ENCODE results near the gene TMEM147.

TMEM147 gene

GRCh38 chr19:35542209-35542608, 3.2 kb upstream of the TMEM147 start:
- DNase-seq (ENCODE audit: extremely low spot score): no peak
- ChIA-PET CTCF (no interaction called here), POLR2A (interaction anchor here (1.0 kb wide), 2 partner anchors 24 to 32 kb away, joined by 3 to 4 read pairs; no protein-coding TSS in a partner anchor)
- TF ChIP-seq SP1 (IDR thresholded peaks at IDR 0.05) (no peak), L3MBTL2 (conservative IDR thresholded peaks at IDR 0.05) (no peak), SUZ12 (IDR thresholded peaks at IDR 0.05) (no peak), FOXM1 (IDR thresholded peaks at IDR 0.05; ENCODE audit: borderline replicate concordance) (no peak), FOXA1 (IDR thresholded peaks at IDR 0.05) (no peak)
- TF ChIP-seq, protein P1, sequence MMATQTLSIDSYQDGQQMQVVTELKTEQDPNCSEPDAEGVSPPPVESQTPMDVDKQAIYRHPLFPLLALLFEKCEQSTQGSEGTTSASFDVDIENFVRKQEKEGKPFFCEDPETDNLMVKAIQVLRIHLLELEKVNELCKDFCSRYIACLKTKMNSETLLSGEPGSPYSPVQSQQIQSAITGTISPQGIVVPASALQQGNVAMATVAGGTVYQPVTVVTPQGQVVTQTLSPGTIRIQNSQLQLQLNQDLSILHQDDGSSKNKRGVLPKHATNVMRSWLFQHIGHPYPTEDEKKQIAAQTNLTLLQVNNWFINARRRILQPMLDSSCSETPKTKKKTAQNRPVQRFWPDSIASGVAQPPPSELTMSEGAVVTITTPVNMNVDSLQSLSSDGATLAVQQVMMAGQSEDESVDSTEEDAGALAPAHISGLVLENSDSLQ (IDR thresholded peaks at IDR 0.05): no peak

DNA sequence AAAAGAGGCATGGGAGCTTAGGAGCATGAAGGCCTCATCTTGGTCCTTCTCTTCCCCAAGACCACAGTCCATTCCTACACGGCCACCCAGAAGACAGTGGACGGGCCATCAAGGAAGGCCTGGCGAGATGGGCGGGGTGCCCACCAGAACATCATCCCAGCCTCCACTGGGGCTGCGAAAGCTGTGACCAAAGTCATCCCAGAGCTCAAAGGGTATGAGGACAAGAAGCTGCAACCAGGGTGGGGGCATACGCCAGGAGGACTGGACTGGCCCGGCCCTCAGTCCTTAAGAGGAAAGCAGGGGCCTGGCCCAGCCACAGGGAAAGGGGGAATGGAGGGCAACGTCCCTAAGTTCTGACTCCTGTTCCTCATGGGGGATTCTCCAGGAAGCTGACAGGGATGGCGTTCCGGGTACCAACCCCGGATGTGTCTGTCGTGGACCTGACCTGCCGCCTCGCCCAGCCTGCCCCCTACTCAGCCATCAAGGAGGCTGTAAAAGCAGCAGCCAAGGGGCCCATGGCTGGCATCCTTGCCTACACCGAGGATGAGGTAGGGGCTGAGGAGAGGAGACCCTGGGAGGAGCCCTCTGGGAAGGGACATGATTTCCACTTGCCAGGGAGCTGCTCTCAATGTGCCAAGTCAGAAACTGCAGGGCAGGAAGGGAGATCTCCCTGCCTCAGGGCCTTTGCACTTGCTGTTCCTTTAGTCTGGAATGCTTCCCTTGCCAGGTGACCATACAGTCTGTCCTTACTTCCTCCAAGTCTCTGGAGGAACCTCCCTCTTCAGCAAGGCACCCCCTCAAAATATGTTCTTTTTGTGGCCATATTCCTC, 1.9 kb upstream of the TMEM147 start:
- DNase-seq (ENCODE audit: extremely low spot score): no peak
- ChIA-PET POLR2A (interaction anchor here (1.0 to 1.5 kb wide), 4 partner anchors 9 to 34 kb away, joined by 3 to 6 read pairs (median 4); no protein-coding TSS in a partner anchor), CTCF (no interaction called here)
- TF ChIP-seq FOXM1 (IDR thresholded peaks at IDR 0.05; ENCODE audit: borderline replicate concordance): no peak
- TF ChIP-seq, protein P1 (IDR thresholded peaks at IDR 0.05): no peak
- no peak for TF ChIP-seq TARDBP (IDR thresholded peaks at IDR 0.05)
- TF ChIP-seq BHLHE40 (IDR thresholded peaks at IDR 0.05; ENCODE audit: borderline replicate concordance): no peak
- TF ChIP-seq FOXA1 (IDR thresholded peaks at IDR 0.05): no peak
- TF ChIP-seq NFRKB (IDR thresholded peaks at IDR 0.05): no peak
- no peak for TF ChIP-seq HDGF (IDR thresholded peaks at IDR 0.05; ENCODE audit: borderline replicate concordance)
- no peak for TF ChIP-seq L3MBTL2 (conservative IDR thresholded peaks at IDR 0.05)
- no peak for TF ChIP-seq ARNT (IDR thresholded peaks at IDR 0.05)
- no peak for TF ChIP-seq CTBP1 (IDR thresholded peaks at IDR 0.05; ENCODE audit: borderline replicate concordance)
- TF ChIP-seq ELF4 (IDR thresholded peaks at IDR 0.05): no peak
- no peak for TF ChIP-seq LEF1 (IDR thresholded peaks at IDR 0.05; ENCODE audit: borderline replicate concordance)
- TF ChIP-seq FOXK2 (IDR thresholded peaks at IDR 0.05): no peak
- no peak for TF ChIP-seq SUZ12 (IDR thresholded peaks at IDR 0.05)
- TF ChIP-seq SP1 (IDR thresholded peaks at IDR 0.05): no peak
- no peak for TF ChIP-seq ZNF384 (IDR thresholded peaks at IDR 0.05)

- ChIA-PET CTCF (no interaction called here), POLR2A (interaction anchor here (1.0 to 1.5 kb wide), 3 partner anchors 9 to 35 kb away, joined by 3 to 6 read pairs (median 4); no protein-coding TSS in a partner anchor)
- TF ChIP-seq SUZ12 (IDR thresholded peaks at IDR 0.05): no peak
- TF ChIP-seq BHLHE40 (IDR thresholded peaks at IDR 0.05; ENCODE audit: borderline replicate concordance): no peak
- no peak for TF ChIP-seq NFRKB (IDR thresholded peaks at IDR 0.05)
- no peak for TF ChIP-seq FOXK2 (IDR thresholded peaks at IDR 0.05)
- TF ChIP-seq, protein P1 (IDR thresholded peaks at IDR 0.05): no peak
- no peak for TF ChIP-seq ARNT (IDR thresholded peaks at IDR 0.05)
- DNase-seq (ENCODE audit: extremely low spot score): no peak
Measured at GRCh38 chr19:35544110-35544802, 1.2 kb upstream of the TMEM147 start.

GRCh38 chr19:35545855-35546381, 492 bp downstream of the TMEM147 start:
- no peak for TF ChIP-seq FOXA1 (IDR thresholded peaks at IDR 0.05)
- TF ChIP-seq LEF1 (IDR thresholded peaks at IDR 0.05; ENCODE audit: borderline replicate concordance): no peak
- TF ChIP-seq ARNT (IDR thresholded peaks at IDR 0.05): no peak
- TF ChIP-seq ELF4 (IDR thresholded peaks at IDR 0.05): no peak
- no peak for TF ChIP-seq FOXK2 (IDR thresholded peaks at IDR 0.05)
- TF ChIP-seq FOXM1 (IDR thresholded peaks at IDR 0.05; ENCODE audit: borderline replicate concordance): no peak
- no peak for TF ChIP-seq ZNF384 (IDR thresholded peaks at IDR 0.05)
- TF ChIP-seq HDGF (IDR thresholded peaks at IDR 0.05; ENCODE audit: borderline replicate concordance): no peak
- no peak for TF ChIP-seq CTBP1 (IDR thresholded peaks at IDR 0.05; ENCODE audit: borderline replicate concordance)
- POLR2A ChIA-PET: no interaction called here
- CTCF ChIA-PET: no interaction called here
- peak; percentile 50 for DNase-seq (ENCODE audit: extremely low spot score)

GRCh38 chr19:35546532-35546931, 1.1 kb downstream of the TMEM147 start:
- no peak for DNase-seq (ENCODE audit: extremely low spot score)
- CTCF ChIA-PET: no interaction called here
- POLR2A ChIA-PET: interaction anchor here (0.8 kb wide), 1 partner anchor 36 kb away, joined by 3 read pairs; no protein-coding TSS in a partner anchor
- TF ChIP-seq CTBP1 (IDR thresholded peaks at IDR 0.05; ENCODE audit: borderline replicate concordance): no peak
- TF ChIP-seq FOXM1 (IDR thresholded peaks at IDR 0.05; ENCODE audit: borderline replicate concordance): no peak
- no peak for TF ChIP-seq LEF1 (IDR thresholded peaks at IDR 0.05; ENCODE audit: borderline replicate concordance)
